Kidney glomerular epithelial cell (primary cell): ENCODE measurements around the gene IRS1.

Source experiments
- DNase-seq: peaks from one replicate; lab custom pipeline; 2025; lab: John Stamatoyannopoulos, UW

The IRS1 gene

GRCh38 chr2:226726546-226726945 lies 73.1 kb downstream of the IRS1 start:
- DNase-seq = no peak

- DNase-seq = no peak
These were observed 74.3 kb downstream of the IRS1 start for GRCh38 chr2:226725126-226725860.

DNA sequence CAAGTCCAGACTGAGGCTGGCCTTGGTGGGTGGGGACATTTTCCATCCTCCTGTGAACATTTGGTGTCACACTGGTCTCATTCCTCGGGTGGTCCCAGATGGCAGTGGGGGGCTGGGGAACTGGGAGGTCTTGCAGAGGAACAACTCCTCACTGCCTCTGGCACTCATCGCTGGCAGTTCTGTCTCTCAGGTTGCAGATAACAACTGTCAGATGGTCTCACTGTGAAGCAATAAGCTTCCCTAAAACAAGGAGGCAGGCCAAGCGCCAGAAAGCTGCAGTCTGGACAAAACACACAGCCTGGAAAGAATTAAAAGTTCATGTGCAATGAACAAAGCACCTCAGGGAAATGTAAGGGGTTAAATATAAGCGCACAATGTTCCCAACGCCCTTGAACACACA lies 78.1 kb downstream of the IRS1 start:
- no peak for DNase-seq

DNA sequence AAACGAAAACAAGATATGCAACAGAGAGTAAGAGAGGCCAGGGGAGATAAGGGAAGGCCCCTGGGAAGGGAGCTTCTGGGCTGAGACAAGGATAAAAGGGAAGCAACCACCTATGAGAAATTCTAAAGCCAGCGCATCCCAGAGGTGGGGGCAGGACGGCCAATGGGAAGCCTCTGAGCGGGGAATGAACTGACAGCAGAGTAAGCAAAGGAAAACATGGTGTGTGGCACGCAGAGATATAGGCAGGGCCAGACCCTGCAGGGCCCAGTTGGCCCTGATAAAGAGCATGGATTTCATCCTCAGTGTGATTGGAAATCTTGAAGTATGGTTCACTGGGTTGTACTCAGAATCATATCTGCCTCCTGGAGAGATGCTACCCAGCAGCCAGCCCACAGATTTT lies 78.7 kb downstream of the IRS1 start:
- DNase-seq = no peak

DNA sequence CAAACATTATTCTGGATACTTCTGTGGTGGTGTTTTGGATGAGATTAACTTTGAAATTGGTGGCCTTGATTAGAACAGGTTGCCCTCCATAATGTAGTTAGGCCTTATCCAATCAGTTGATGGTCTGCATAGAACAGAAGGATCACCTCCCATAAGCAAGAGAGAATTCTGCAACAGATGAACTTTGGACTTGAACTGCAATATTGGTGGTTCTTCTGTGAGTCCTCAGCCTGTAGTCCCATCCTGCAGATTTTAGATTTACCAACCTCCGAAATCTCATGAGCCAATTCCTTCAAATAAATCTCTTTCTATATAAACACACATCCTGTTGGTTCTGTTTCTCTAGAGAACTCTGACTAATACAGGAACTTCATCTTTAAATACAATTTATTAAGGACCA lies 81.9 kb downstream of the IRS1 start:
- no peak for DNase-seq

DNA sequence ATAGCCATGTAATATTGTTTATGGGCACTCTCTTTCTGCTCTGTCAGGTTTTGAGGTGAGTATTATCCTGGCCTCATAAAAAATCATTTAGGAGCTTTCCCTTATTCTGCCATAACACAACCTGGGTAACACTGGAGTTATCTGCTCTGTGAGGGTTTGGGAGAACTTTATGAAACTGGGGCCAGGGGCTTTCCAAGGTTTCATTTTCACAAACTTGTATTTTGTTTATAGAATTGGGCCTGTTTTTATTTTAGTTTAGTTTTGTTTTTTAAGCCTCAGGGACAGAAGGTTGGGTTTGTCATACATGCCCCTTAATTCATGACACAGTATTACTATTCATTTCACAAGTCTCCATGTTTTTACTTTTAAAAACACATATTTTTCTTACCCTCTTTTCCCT lies 83.5 kb downstream of the IRS1 start:
- no peak for DNase-seq

DNA sequence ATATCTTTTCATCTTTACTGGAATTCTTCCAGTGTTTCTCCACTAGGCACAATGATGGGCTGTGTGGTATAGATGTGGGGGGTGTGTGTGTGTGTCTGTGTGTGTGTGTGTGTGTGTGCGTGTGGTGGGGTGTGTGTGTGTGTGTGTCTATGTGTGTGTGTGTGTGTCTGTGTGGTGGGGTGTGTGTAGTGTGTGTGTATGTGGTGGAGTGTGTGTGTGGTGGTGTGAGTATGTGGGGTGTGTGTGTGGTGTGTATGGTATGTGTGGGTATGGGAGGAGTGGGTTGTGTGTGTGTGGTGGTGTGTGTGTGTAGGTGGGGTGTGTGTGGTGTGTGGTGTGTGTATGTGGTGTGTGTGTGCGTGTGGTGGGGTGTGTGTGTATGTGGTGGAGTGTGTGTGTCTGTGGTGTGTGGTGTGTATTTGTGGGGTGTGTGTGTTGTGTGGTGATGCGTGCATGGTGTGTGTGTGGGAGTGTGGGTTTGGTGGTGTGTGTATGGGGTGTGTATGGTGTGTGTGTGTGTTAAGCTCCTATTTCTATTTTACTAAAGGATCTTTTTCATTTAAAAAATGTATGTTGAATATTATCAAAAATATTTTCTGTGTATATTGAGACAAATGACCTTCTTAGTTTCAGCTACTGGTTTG lies 84.2 kb downstream of the IRS1 start:
- DNase-seq = no peak

DNA sequence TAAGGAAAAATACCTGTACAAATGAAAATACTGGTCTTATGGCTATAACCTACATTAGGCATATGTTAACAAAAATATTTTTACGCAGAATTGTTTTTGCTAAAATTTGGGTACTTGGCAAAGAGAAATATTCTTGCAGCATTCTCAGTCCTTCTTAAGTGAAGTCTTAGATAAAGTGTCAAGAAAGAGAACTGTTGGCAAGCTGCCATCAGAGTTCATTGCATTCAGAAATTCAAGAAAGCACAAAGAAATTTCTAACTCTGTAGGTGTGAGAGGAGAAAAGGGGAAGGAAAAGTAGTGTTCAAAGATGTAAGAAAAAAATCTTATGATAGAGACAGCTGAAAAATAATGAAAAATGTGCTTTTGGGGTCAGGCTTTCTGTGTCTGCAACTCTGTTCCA lies 86.7 kb downstream of the IRS1 start:
- no peak for DNase-seq

GRCh38 chr2:226711606-226712296 lies 87.9 kb downstream of the IRS1 start:
- no peak for DNase-seq

DNA sequence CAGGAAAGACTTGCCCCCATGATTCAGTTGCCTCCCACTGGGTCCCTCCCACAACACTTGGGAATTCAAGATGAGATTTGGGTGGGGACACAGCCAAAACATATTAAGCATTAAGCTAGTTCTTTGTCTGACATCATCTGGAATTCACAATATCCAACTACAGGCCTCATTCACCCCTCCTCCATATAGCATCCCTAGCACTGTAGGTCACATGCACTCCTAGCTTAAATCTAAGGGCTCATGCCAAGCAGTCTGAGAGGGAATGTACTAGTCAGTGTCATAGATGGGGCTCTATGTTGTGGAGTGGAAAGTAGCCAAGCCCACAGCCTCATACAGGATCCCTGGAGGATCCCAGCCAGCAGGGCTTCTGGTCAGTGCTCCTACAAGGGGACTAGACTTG lies 92.1 kb downstream of the IRS1 start:
- no peak for DNase-seq

DNA sequence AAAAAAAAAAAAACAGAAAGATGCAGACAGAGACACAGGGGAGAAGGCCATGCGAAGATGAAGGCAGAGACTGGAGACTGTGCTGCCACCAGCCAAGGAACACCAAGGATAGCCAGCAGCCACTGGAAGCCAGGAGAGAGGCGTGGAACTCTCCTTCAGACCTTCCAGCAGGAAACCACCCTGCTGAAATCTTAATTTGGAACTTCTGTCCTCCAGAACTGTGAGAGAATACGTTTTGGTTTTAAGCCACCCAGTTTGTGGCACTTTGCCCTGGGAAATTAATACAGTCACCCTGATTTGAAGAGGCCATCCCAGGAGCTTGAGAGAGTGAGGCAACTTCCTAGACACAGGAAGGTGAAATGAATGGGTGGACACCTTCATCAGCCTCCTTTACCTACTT lies 93.7 kb downstream of the IRS1 start:
- no peak for DNase-seq

- DNase-seq = no peak
These were observed 94.3 kb downstream of the IRS1 start for GRCh38 chr2:226705133-226705886.

- no peak for DNase-seq
These were observed 96.1 kb downstream of the IRS1 start for GRCh38 chr2:226703514-226703913.

GRCh38 chr2:226702376-226702775 lies 97.2 kb downstream of the IRS1 start:
- DNase-seq = no peak

DNA sequence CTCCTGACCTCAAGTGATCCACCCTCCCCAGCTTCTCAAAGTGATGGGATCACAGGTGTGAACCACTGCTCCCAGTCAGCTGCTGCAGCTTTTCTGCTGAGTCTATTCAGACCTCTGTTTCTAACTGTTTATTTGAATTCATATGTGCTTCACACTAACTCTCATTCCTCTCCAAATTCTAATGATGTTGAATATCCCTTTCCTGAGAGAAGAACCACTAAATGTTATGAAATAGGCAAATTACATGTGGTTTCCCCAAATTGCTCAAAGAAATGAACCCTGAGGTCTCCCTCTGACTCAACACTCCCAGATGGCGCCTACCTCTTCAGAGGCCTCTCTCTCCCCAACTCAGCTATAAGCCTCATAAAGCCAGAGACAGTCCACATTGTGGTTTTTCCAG lies 98.6 kb downstream of the IRS1 start:
- no peak for DNase-seq

DNA sequence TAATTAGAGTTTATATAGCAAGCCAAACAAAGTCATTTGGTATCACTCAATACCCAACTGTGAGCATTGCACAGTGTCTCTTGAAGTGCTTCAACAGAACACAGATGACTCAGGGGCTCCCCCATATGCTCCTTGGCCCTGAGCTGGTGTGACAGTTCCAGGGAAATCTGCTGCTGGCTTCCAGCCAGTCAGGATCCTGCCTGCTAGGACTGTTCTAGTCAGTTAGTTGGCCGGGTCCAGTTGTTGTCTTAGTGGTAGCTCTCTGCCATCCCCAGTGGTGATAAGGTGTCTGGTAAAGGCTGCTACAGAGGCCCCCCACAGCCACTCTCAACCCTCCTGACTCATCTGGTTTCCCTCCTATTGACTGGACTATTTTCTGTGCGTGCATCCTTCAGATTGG lies 100.3 kb downstream of the IRS1 start:
- no peak for DNase-seq

GRCh38 chr2:226698671-226699070 lies 100.9 kb downstream of the IRS1 start:
- DNase-seq = no peak

GRCh38 chr2:226694586-226695284 lies 104.9 kb downstream of the IRS1 start:
- DNase-seq = no peak

DNA sequence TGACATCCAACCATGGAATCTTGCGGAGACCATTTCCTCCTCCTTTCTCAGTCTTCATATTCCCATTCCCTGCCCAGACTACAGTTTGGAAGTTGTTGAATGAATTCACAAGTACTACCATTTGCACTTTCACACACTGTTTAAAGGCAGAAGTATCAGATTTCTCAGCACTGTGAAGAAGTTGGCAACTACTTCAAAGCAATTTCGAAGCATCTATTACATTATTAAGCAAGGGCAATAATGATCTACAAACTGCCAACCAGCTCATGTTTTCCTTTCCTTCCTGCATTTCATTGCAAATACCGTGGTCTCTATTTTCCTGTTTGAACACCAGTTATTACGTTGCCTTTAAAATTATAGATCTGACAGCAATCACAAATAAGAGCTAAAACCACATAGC lies 105.5 kb downstream of the IRS1 start:
- no peak for DNase-seq

DNA sequence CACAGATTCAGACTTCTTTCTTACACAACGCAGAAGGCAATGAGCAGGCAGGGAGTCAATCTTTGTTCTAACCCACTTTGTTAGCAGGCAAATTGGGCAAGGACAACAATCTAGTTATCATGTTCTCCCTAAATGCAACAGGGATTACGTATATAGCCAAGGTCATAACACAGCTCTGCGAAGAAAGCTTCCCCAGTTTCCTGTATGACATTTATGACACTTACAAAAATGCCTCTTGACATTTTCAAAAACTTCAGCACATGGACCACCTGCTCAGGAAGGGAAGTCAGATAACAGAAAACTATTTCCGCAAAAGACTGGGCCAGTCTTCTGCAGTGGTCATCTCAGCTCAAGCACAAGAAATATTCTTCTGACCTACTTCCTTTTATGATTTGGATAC lies 106.1 kb downstream of the IRS1 start:
- no peak for DNase-seq

DNA sequence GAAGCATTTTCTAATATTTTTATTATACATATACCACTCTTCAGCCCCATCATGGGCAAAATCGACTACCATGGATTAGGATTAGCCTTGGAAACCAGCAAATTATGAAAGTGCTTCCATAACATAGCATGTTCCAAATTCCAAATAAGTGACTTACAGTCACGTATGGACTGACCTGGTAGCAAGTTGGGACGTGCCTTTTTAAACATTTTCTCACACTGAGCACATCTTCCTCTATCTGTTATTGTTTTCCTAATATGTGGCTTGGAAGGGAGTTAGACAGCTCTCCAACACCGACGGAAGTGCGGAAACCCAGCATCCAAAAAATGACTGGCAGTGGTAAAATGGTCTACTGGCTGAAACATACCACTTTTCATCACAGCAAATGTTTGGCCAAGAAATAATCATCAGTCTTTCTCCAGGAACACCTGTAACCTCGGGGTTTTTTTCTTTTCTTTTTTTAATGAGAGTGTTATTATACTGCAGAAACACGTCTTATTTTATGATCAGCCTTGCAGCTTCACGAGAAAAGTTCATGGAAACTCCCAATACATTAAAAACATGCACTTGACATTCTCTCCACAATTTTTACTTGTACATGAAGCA lies 107.0 kb downstream of the IRS1 start:
- no peak for DNase-seq

- no peak for DNase-seq
These were observed 108.4 kb downstream of the IRS1 start for GRCh38 chr2:226691255-226691654.
